ENCODE results near the gene TMEM248.

The TMEM248 gene

DNA sequence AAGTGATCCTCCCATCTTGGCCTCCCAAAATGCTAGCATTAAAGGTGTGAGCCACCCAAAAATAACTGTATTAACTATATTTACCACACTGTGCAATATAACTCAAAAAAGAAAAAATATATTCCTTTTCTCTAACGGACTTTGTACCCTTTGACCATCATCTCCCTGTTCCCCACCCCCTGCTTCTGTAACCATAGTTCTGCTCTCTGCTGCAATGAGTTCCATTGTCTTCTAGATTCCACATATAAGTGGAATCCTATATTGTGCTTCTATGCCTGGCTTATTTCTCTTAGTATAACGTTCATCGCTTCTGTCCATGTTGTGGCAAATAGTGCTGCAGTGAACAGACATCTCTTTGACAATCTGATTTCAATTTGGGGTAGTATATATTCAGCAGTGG lies 4.2 kb downstream of the TMEM248 start:
- Histone ChIP-seq H3K9me3 (ENCODE audit: insufficient read depth, low read length) (no peaks in the 10 kb centered on the region), H3K4me1 (ENCODE audit: low read length) (peaks cover 12% of the 10 kb centered on the region), H3K4me3 (ENCODE audit: low read length) (no peak overlapping the region), H4K20me1 (ENCODE audit: insufficient read depth, low read length) (peaks cover 36% of the 10 kb centered on the region), H3K4me2 (ENCODE audit: low read length) (no peak overlapping the region), H3K27ac (ENCODE audit: low read length) (no peak overlapping the region), H3K9ac (ENCODE audit: low read length) (no peak overlapping the region), H3K36me3 (replicated peaks; ENCODE audit: low read depth, low read length) (peaks cover 42% of the 10 kb centered on the region), H3K79me2 (ENCODE audit: low read length) (peaks cover 98% of the 10 kb centered on the region), H3K27me3 (ENCODE audit: low read depth, low read length) (no peaks in the 10 kb centered on the region), H2AFZ (ENCODE audit: low read depth, low read length) (no peak overlapping the region)
- TF ChIP-seq EZH2phosphoT487 (IDR thresholded peaks at IDR 0.05; ENCODE audit: low read depth), result no peak
- TF ChIP-seq, protein P1, sequence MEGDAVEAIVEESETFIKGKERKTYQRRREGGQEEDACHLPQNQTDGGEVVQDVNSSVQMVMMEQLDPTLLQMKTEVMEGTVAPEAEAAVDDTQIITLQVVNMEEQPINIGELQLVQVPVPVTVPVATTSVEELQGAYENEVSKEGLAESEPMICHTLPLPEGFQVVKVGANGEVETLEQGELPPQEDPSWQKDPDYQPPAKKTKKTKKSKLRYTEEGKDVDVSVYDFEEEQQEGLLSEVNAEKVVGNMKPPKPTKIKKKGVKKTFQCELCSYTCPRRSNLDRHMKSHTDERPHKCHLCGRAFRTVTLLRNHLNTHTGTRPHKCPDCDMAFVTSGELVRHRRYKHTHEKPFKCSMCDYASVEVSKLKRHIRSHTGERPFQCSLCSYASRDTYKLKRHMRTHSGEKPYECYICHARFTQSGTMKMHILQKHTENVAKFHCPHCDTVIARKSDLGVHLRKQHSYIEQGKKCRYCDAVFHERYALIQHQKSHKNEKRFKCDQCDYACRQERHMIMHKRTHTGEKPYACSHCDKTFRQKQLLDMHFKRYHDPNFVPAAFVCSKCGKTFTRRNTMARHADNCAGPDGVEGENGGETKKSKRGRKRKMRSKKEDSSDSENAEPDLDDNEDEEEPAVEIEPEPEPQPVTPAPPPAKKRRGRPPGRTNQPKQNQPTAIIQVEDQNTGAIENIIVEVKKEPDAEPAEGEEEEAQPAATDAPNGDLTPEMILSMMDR (IDR thresholded peaks at IDR 0.05; ENCODE audit: low read depth, low read length), result no peak

DNA sequence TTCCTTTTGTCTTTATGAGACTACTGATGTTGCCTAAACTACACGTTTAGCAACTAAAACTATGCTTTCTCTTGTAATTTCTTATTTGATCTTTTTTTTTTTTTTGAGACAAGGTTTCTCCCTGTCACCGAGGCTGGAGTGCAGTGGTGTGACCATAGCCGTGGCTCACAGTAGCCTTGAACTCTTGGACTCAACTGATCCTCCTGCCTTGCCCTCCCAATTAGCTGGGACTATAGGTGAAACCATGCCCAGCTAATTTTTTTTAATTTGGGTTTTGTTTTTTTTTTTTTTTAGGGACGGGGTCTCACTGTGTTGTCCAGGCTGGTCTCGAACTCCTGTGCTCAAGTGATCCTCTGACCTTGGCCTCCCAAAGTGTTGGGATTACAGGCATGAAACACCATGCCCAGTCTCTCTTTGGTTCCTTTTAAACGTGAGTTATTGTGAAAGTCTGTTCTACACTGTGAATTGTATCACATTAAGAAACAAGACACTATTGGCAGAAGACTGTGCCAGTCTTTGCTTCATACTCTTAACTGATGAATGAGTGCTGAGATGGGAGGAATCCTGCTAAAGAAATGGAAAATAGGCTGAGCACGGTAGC lies 6.4 kb downstream of the TMEM248 start:
- H3K4me3 ChIP-seq (ENCODE audit: low read length), result no peak overlapping the region
- H3K27me3 ChIP-seq (ENCODE audit: low read depth, low read length), result no peaks in the 10 kb centered on the region
- no peaks in the 10 kb centered on the region for H3K9me3 ChIP-seq (ENCODE audit: insufficient read depth, low read length)
- H2AFZ ChIP-seq (ENCODE audit: low read depth, low read length), result no peak overlapping the region
- H3K27ac ChIP-seq (ENCODE audit: low read length), result no peak overlapping the region
- no peak overlapping the region for H3K9ac ChIP-seq (ENCODE audit: low read length)
- peaks cover 45% of the 10 kb centered on the region for H3K36me3 ChIP-seq (replicated peaks; ENCODE audit: low read depth, low read length)
- H4K20me1 ChIP-seq (ENCODE audit: insufficient read depth, low read length), result peaks cover 41% of the 10 kb centered on the region
- no peak overlapping the region for H3K4me2 ChIP-seq (ENCODE audit: low read length)
- peaks cover 9% of the 10 kb centered on the region for H3K4me1 ChIP-seq (ENCODE audit: low read length)
- peaks cover 99% of the 10 kb centered on the region for H3K79me2 ChIP-seq (ENCODE audit: low read length)
- TF ChIP-seq, protein P1 (IDR thresholded peaks at IDR 0.05; ENCODE audit: low read depth, low read length), result no peak
- TF ChIP-seq EZH2phosphoT487 (IDR thresholded peaks at IDR 0.05; ENCODE audit: low read depth), result no peak

DNA sequence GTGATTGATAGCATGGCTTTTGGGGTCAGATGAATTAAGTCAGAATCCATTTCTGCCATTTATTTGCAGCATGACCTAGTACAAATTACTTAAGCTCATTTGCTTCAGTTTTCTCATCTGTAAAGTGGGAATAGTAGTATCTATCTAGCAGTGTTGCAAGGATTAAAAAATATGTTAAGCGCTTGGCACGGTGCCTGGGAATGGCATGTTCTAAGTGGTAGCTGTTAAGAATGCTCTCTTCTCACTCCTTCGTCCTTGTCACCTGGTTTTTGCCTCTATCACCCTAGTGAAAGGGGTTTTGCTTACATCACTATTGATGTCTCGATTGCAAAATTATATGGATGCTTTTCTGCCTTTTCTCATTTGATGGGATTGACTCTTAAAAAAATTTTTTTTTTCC lies 7.4 kb downstream of the TMEM248 start:
- Histone ChIP-seq H3K4me2 (ENCODE audit: low read length) (no peak overlapping the region), H4K20me1 (ENCODE audit: insufficient read depth, low read length) (peaks cover 44% of the 10 kb centered on the region), H3K36me3 (replicated peaks; ENCODE audit: low read depth, low read length) (peaks cover 43% of the 10 kb centered on the region), H3K4me3 (ENCODE audit: low read length) (no peak overlapping the region), H3K27me3 (ENCODE audit: low read depth, low read length) (no peaks in the 10 kb centered on the region), H3K27ac (ENCODE audit: low read length) (no peak overlapping the region), H2AFZ (ENCODE audit: low read depth, low read length) (no peak overlapping the region), H3K9me3 (ENCODE audit: insufficient read depth, low read length) (no peaks in the 10 kb centered on the region), H3K9ac (ENCODE audit: low read length) (no peak overlapping the region), H3K79me2 (ENCODE audit: low read length) (peaks cover 99% of the 10 kb centered on the region), H3K4me1 (ENCODE audit: low read length) (0 out of 2 replicates have a peak, but pooled peaks cover under 1% of the 10 kb centered on the region)
- TF ChIP-seq, protein P1 (IDR thresholded peaks at IDR 0.05; ENCODE audit: low read depth, low read length), result no peak
- no peak for TF ChIP-seq EZH2phosphoT487 (IDR thresholded peaks at IDR 0.05; ENCODE audit: low read depth)

DNA sequence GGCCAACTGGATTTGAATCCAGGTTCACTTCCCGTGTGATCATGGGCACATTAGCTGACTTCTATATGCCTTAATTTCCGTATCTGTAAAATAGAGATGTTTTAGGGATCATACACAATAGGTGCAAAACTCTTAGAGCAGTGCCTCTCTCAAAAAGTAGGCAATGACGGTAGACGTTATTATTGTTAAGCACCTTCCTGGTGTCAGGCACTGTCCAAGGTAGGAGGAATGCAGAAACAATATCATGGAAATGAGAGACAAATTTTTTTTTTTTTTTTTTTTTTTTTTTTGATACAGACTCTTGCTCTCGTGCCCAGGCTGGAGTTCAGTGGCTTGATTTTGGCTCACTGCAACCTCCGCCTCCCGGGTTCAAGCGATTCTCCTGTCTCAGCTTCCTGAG lies 8.1 kb downstream of the TMEM248 start:
- TF ChIP-seq, protein P1 (IDR thresholded peaks at IDR 0.05; ENCODE audit: low read depth, low read length), result no peak
- TF ChIP-seq EZH2phosphoT487 (IDR thresholded peaks at IDR 0.05; ENCODE audit: low read depth), result no peak

More for the DNA sequence above, 8.1 kb downstream of the TMEM248 start:
- Histone ChIP-seq H3K4me1 (ENCODE audit: low read length) (no peaks in the 10 kb centered on the region), H3K9me3 (ENCODE audit: insufficient read depth, low read length) (no peaks in the 10 kb centered on the region), H3K27ac (ENCODE audit: low read length) (no peak overlapping the region), H3K4me3 (ENCODE audit: low read length) (no peak overlapping the region), H3K79me2 (ENCODE audit: low read length) (peaks cover 99% of the 10 kb centered on the region), H2AFZ (ENCODE audit: low read depth, low read length) (no peak overlapping the region), H3K36me3 (replicated peaks; ENCODE audit: low read depth, low read length) (peaks cover 35% of the 10 kb centered on the region), H3K4me2 (ENCODE audit: low read length) (no peak overlapping the region), H3K9ac (ENCODE audit: low read length) (no peak overlapping the region), H3K27me3 (ENCODE audit: low read depth, low read length) (no peaks in the 10 kb centered on the region), H4K20me1 (ENCODE audit: insufficient read depth, low read length) (peaks cover 49% of the 10 kb centered on the region)
